HepG2 (cell line): ENCODE data around the gene SLC9C2.
A peak's percentile ranks its signal among the peaks of the same experiment; 100 is the strongest.

Experiments
- ADNP ChIP-seq: sonication (generic); formaldehyde crosslinking; IDR thresholded peaks from 2 replicates; pipeline ENCODE4 v1.4.0; 2020; ENCODE audit warnings: missing genetic modification reagents
- EZH2 ChIP-seq: conservative IDR thresholded peaks from 2 replicates; pipeline ENCODE4 v1.6.1; 2012; ENCODE audit warnings: mild to moderate bottlenecking, low read depth, low read length, moderate library complexity
- HDAC2 ChIP-seq: sonication (generic); formaldehyde crosslinking; IDR thresholded peaks from 2 replicates; pipeline ENCODE4 v1.4.0; 2020; ENCODE audit warnings: missing genetic modification reagents
- U2AF1 ChIP-seq: fragments of 200-400 bp; formaldehyde crosslinking; optimal IDR thresholded peaks from 2 replicates; pipeline ENCODE3; 2017; ENCODE audit warnings: mild to moderate bottlenecking, low read depth, low read length
- ZNF841 ChIP-seq: sonication (generic); formaldehyde crosslinking; IDR thresholded peaks from 2 replicates; pipeline ENCODE4 v1.8.1; 2023; ENCODE audit warnings: missing genetic modification reagents, borderline replicate concordance

- TF ChIP-seq U2AF1 (no peak), EZH2 (no peak), HDAC2 (CRISPR knock-in tag) (0 out of 2 replicates have a peak, but pooled peaks have one; percentile 24), ADNP (CRISPR knock-in tag) (no peak), ZNF841 (no peak)
Measured at GRCh38 chr1:173474097-173474779, 128.6 kb downstream of the SLC9C2 start.
